ENCODE measurements around the gene PTGFRN. TPM values are rescaled to one million over a fixed set of nuclear protein-coding genes. Genes with fewer than 3 reads are reported as not detected.

Gene PTGFRN
- total RNA-seq, 1 experiment from 2014 or later = 60.6 TPM

- POLR2A ChIA-PET = no interaction called here
- CTCF ChIA-PET = no interaction called here
- TF ChIP-seq POLR2AphosphoS5 (IDR thresholded peaks at IDR 0.05; ENCODE audit: low read depth, low read length) (no peak), SIN3A (IDR thresholded peaks at IDR 0.05; ENCODE audit: low read depth) (no peak), ZNF274 (IDR thresholded peaks at IDR 0.05; ENCODE audit: low read depth, low read length) (no peak), JUND (IDR thresholded peaks at IDR 0.05) (no peak), ATF3 (IDR thresholded peaks at IDR 0.05) (no peak), YY1 (IDR thresholded peaks at IDR 0.05; ENCODE audit: extremely low read depth, insufficient replicate concordance, low read depth, low read length) (no peak), RAD21 (IDR thresholded peaks at IDR 0.05; ENCODE audit: low read depth) (no peak), EZH2phosphoT487 (IDR thresholded peaks at IDR 0.05; ENCODE audit: borderline replicate concordance) (no peak), POLR2A (IDR thresholded peaks at IDR 0.05; ENCODE audit: borderline replicate concordance, extremely low read depth, insufficient read depth, insufficient read length) (no peak), ZBTB33 (IDR thresholded peaks at IDR 0.05; ENCODE audit: extremely low read depth, insufficient replicate concordance, low read length) (no peak), EZH2 (IDR thresholded peaks at IDR 0.05) (no peak), SRF (IDR thresholded peaks at IDR 0.05; ENCODE audit: low read depth) (no peak), FOSL1 (IDR thresholded peaks at IDR 0.05; ENCODE audit: low read depth) (no peak)
- intact Hi-C loops (cut with micrococcal nuclease) = no loop called here
- BruUV-seq (replicated peaks) = no TSS peak
- no peaks in the 10 kb centered on the region for H3K4me1 ChIP-seq (ENCODE audit: control insufficient read depth in 1 of 2, insufficient read depth in 2 of 2, low read length in 2 of 2)
- RAD21 ChIA-PET (ENCODE audit: low non-redundant PET in 1 of 2, low total read pairs in 2 of 2, uncharacterized antibody in 2 of 2, unreplicated experiment in 2 of 2) = no interaction called here
- H3K4me3 ChIP-seq (replicated peaks in 1 of 2; ENCODE audit: low read depth in 1 of 2, low read length in 2 of 2) = no peak overlapping the region
- H3K27ac ChIP-seq (ENCODE audit: low read depth, low read length) = no peak overlapping the region
- no peaks in the 10 kb centered on the region for H3K27me3 ChIP-seq (ENCODE audit: insufficient read depth, low read length)
- no peaks in the 10 kb centered on the region for H3K36me3 ChIP-seq (ENCODE audit: control insufficient read depth in 1 of 2, insufficient read depth in 2 of 2, low read length in 2 of 2)
- no peaks in the 10 kb centered on the region for H3K9me2 ChIP-seq (ENCODE audit: insufficient read depth)
- no peak overlapping the region for H3K4me2 ChIP-seq (ENCODE audit: low read length)
- no peak overlapping the region for H3K9ac ChIP-seq (ENCODE audit: low read length)
- DNase-seq (ENCODE audit: low read depth, low spot score) (no peak), ATAC-seq (no peak)
- H2AFZ ChIP-seq (ENCODE audit: low read depth, low read length, poor library complexity, severe bottlenecking) = no peak overlapping the region
- H4K20me1 ChIP-seq (ENCODE audit: insufficient read depth) = no peaks in the 10 kb centered on the region
- no peaks in the 10 kb centered on the region for H3K9me3 ChIP-seq (ENCODE audit: control insufficient read depth in 1 of 2, insufficient read depth in 1 of 2, low read depth in 1 of 2, low read length in 2 of 2)
- no peaks in the 10 kb centered on the region for H3K79me2 ChIP-seq (ENCODE audit: insufficient read depth, low read length)
Measured at GRCh38 chr1:116870300-116870699, 39.4 kb upstream of the PTGFRN start.

Data from HCT116 (cell line).